ENCODE measurements around the gene GMPS. TPM values are rescaled to one million over a fixed set of nuclear protein-coding genes. Genes with fewer than 3 reads are reported as not detected.
"Not testable (repeated sequence)": the region's sequence is repeated elsewhere in the genome, so short reads cannot be mapped to it uniquely, and the experiment has no call there.

Gene GMPS
- total RNA-seq, 1 donor from 2014 or later: 69.3 TPM

DNA sequence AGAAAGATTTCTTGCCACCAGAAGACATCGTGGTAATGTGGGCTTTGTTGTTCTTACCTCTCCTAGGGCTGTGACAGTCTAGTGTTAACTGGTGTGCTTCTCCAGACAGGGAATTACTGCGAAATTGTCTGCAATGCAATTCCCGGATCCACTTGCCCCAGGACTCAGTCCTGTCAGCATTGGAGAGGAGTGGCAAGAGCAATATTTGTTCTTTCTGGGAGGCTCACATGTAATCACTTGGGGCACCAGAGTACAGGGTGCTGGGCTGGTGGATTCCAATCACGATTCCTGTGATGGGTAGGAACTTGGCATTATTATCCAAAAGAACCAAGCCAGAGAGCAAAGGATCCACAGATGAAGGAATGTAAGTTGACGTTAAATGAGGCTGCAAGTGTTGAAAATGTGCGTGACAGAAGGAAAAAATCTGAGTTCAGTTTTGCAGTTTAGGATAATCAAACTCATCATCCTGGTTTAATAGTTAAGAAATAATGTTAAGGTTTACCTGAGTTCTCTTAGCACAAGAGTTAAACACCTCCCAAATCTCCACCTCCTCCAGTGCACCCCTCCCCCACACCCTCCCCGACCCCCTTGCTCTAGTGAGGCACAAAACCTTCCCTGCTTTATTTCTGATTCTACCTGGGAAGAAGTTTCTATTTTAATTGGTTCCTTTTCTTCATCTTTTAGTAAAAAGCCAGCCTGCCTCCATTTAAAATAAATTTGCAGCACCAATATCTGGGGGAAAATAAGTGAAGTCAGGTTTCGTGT is 79.2 kb downstream of the GMPS start:
- TF ChIP-seq, protein P1, sequence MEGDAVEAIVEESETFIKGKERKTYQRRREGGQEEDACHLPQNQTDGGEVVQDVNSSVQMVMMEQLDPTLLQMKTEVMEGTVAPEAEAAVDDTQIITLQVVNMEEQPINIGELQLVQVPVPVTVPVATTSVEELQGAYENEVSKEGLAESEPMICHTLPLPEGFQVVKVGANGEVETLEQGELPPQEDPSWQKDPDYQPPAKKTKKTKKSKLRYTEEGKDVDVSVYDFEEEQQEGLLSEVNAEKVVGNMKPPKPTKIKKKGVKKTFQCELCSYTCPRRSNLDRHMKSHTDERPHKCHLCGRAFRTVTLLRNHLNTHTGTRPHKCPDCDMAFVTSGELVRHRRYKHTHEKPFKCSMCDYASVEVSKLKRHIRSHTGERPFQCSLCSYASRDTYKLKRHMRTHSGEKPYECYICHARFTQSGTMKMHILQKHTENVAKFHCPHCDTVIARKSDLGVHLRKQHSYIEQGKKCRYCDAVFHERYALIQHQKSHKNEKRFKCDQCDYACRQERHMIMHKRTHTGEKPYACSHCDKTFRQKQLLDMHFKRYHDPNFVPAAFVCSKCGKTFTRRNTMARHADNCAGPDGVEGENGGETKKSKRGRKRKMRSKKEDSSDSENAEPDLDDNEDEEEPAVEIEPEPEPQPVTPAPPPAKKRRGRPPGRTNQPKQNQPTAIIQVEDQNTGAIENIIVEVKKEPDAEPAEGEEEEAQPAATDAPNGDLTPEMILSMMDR (IDR thresholded peaks at IDR 0.05; ENCODE audit: unreplicated experiment): no peak
- Mint-ChIP-seq H3K9me3 (peaks cover 8% of the 10 kb centered on the region), H3K4me3 (no peak overlapping the region), H3K36me3 (peaks cover 9% of the 10 kb centered on the region), H3K27me3 (ENCODE audit: low read depth) (no peaks in the 10 kb centered on the region), H3K27ac (no peak overlapping the region), H3K4me1 (no peaks in the 10 kb centered on the region)
- no peak for DNase-seq (ENCODE audit: low spot score in 2 of 2, unreplicated experiment in 2 of 2)

GRCh38 chr3:155956508-155957411 is 86.3 kb downstream of the GMPS start:
- peaks cover 12% of the 10 kb centered on the region for H3K9me3 Mint-ChIP-seq
- TF ChIP-seq, protein P1 (IDR thresholded peaks at IDR 0.05; ENCODE audit: unreplicated experiment): no peak
- no peak overlapping the region for H3K4me3 Mint-ChIP-seq
- H3K27me3 Mint-ChIP-seq (ENCODE audit: low read depth): no peaks in the 10 kb centered on the region
- no peaks in the 10 kb centered on the region for H3K4me1 Mint-ChIP-seq
- DNase-seq (ENCODE audit: low spot score in 2 of 2, unreplicated experiment in 2 of 2): no peak
- H3K36me3 Mint-ChIP-seq: peaks cover 13% of the 10 kb centered on the region
- H3K27ac Mint-ChIP-seq: no peak overlapping the region

DNA sequence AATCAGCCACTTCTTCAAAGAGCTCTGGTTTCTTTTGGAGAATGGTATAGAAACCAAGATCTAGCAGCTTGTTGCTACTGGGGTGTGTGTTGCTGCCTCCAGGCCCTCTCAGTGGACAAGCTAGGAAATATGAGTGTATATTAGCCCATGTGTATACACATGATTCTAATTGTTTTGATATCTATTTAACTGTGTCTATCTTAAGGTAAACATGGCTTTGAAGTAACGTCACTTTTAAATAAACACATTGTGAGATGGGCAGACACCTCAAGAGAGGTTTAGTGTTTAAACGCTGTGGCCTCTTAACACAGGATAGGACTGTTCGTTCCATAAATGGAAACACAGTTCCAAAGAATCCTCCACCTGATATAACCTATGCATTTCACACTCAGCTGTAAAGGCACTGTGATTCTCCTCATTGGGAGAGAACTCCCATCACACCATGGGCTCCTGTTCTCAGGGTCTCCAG is 87.0 kb downstream of the GMPS start:
- Mint-ChIP-seq H3K4me1 (no peaks in the 10 kb centered on the region), H3K36me3 (peaks cover 14% of the 10 kb centered on the region), H3K27me3 (ENCODE audit: low read depth) (no peaks in the 10 kb centered on the region), H3K4me3 (no peak overlapping the region), H3K27ac (no peak overlapping the region), H3K9me3 (peaks cover 14% of the 10 kb centered on the region)
- no peak for DNase-seq (ENCODE audit: low spot score in 2 of 2, unreplicated experiment in 2 of 2)
- TF ChIP-seq, protein P1 (IDR thresholded peaks at IDR 0.05; ENCODE audit: unreplicated experiment): no peak

- H3K36me3 Mint-ChIP-seq: peaks cover 13% of the 10 kb centered on the region
- H3K4me3 Mint-ChIP-seq: no peak overlapping the region
- TF ChIP-seq, protein P1 (IDR thresholded peaks at IDR 0.05; ENCODE audit: unreplicated experiment): no peak
- H3K4me1 Mint-ChIP-seq: no peaks in the 10 kb centered on the region
- no peaks in the 10 kb centered on the region for H3K27me3 Mint-ChIP-seq (ENCODE audit: low read depth)
- H3K27ac Mint-ChIP-seq: no peak overlapping the region
- no peak for DNase-seq (ENCODE audit: low spot score in 2 of 2, unreplicated experiment in 2 of 2)
- H3K9me3 Mint-ChIP-seq: peaks cover 11% of the 10 kb centered on the region
These were observed 88.2 kb downstream of the GMPS start for GRCh38 chr3:155958676-155959075.

DNA sequence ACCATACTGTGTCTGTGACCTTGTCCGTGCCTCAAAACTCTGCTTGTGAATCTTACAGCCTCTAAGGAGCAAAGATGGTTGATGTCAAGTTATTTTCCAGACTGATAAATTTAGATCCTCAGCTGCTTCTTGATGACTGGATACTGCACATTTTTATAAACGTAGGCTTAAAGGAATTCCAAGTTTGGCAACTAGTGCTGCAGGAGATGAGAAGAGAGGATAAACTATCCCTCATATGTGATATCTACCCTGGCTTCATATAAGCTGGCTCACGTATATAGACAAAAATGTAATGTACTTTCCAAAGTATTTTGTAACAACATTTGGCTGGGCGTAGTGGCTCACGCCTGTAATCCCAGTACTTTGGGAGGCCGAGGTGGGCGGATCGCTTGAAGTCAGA is 89.6 kb downstream of the GMPS start:
- H3K4me3 Mint-ChIP-seq: no peak overlapping the region
- H3K27me3 Mint-ChIP-seq (ENCODE audit: low read depth): no peaks in the 10 kb centered on the region
- H3K36me3 Mint-ChIP-seq: peaks cover 9% of the 10 kb centered on the region
- H3K27ac Mint-ChIP-seq: no peak overlapping the region
- DNase-seq (ENCODE audit: low spot score in 2 of 2, unreplicated experiment in 2 of 2): no peak
- no peaks in the 10 kb centered on the region for H3K4me1 Mint-ChIP-seq
- TF ChIP-seq, protein P1 (IDR thresholded peaks at IDR 0.05; ENCODE audit: unreplicated experiment): no peak
- H3K9me3 Mint-ChIP-seq: peaks cover 7% of the 10 kb centered on the region

DNA sequence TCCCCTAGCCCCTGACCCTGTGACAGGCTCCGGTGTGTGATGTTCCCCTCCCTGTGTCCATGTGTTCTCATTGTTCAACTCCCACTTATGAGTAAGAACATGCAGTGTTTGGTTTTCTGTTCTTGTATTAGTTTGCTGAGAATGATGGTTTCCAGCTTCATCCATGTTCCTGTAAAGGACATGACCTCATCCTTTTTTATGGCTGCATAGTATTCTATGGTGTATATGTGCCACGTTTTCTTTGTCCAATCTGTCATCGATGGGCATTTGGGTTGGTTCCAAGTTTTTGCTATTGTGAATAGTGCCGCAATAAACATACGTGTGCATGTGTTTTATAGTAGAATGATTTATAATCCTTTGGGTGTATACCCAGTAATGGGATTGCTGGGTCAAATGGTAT is 90.6 kb downstream of the GMPS start:
- H3K36me3 Mint-ChIP-seq: not testable (repeated sequence)

More for the DNA sequence above, 90.6 kb downstream of the GMPS start:
- not testable (repeated sequence) for H3K27me3 Mint-ChIP-seq (ENCODE audit: low read depth); H3K4me1 Mint-ChIP-seq; H3K4me3 Mint-ChIP-seq; DNase-seq (ENCODE audit: low spot score in 2 of 2, unreplicated experiment in 2 of 2); H3K27ac Mint-ChIP-seq
- H3K9me3 Mint-ChIP-seq: peaks cover 11% of the 10 kb centered on the region
